Endodermal cell (in vitro differentiated cells): ENCODE results near the gene SLC26A6. TPM values are rescaled to one million over a fixed set of nuclear protein-coding genes. Genes with fewer than 3 reads are reported as not detected.

Experiments used
- DNase-seq: peaks from one replicate; pipeline ENCODE4 v3.0.0-alpha.2; 2017
- H3K27ac ChIP-seq: 2 replicates; pipeline ENCODE4 v1.5.1; 2013; ENCODE audit warnings: mild to moderate bottlenecking, low read depth, low read length, moderate library complexity
- H3K27me3 ChIP-seq: 2 replicates; pipeline ENCODE4 v1.6.1; 2013; ENCODE audit warnings: mild to moderate bottlenecking, low read length, moderate library complexity; ENCODE audit not compliant: insufficient read depth, control insufficient read depth, poor library complexity, severe bottlenecking
- H3K36me3 ChIP-seq: 2 replicates; pipeline ENCODE4 v1.7.0; 2013; ENCODE audit warnings: mild to moderate bottlenecking, low read length, moderate library complexity; ENCODE audit not compliant: control insufficient read depth, insufficient read depth
- H3K4me1 ChIP-seq: one replicate; pipeline ENCODE4 v1.7.0; 2013; ENCODE audit warnings: low read length; ENCODE audit not compliant: control insufficient read depth, insufficient read depth
- H3K4me3 ChIP-seq: 2 replicates; pipeline ENCODE4 v1.5.1; 2013; ENCODE audit warnings: mild to moderate bottlenecking, low read length, moderate library complexity
- H3K9ac ChIP-seq: 2 replicates; pipeline ENCODE4 v1.6.1; 2013; ENCODE audit warnings: mild to moderate bottlenecking, low read length, moderate library complexity; ENCODE audit not compliant: poor library complexity, severe bottlenecking; ENCODE audit errors: extremely low read depth
- H3K9me3 ChIP-seq: 2 replicates; pipeline ENCODE4 v1.6.1; 2013; ENCODE audit warnings: mild to moderate bottlenecking, low read length, moderate library complexity; ENCODE audit not compliant: control insufficient read depth
- H3K27ac Mint-ChIP-seq: 2 replicates; pipeline ENCODE4 v1.8.0; 2020; ENCODE audit warnings: mixed read lengths
- H3K27me3 Mint-ChIP-seq: 2 replicates; pipeline ENCODE4 v1.8.0; 2021; ENCODE audit warnings: mild to moderate bottlenecking, mixed read lengths; ENCODE audit not compliant: insufficient read depth
- H3K36me3 Mint-ChIP-seq: 2 replicates; pipeline ENCODE4 v1.8.0; 2020; ENCODE audit warnings: low read depth, mixed read lengths
- H3K4me1 Mint-ChIP-seq: 2 replicates; pipeline ENCODE4 v1.8.0; 2020; ENCODE audit warnings: mixed read lengths
- H3K4me3 Mint-ChIP-seq: 2 replicates; pipeline ENCODE4 v1.8.0; 2020; ENCODE audit warnings: mild to moderate bottlenecking, moderate library complexity, mixed read lengths
- H3K9me3 Mint-ChIP-seq: 2 replicates; pipeline ENCODE4 v1.8.0; 2020; ENCODE audit warnings: mild to moderate bottlenecking, mixed read lengths
- WGBS, 2 experiments: methylation state at CpG; one replicate each; pipeline versions ENCODE4 v1.1.5 to v1.1.7; 2013; ENCODE audit warnings: missing lambda C conversion rate in 2 of 2, mixed read lengths in 1 of 2; ENCODE audit not compliant: insufficient coverage in 1 of 2, insufficient read length in 1 of 2; 5-methylcytosine and 5-hydroxymethylcytosine counted together
- total RNA-seq, 2 donors: library from RNA; stranded (reverse); fragmentation: NEBNext Ultra II Directional in 1 of 2; extraction: Animal tissue kit (Norgen Biotek cat#: 25700) in 1 of 2; gene quantifications; 2 replicates in 1 of 2; 3 replicates in 1 of 2; pipeline ENCODE4 v1.2.1, GENCODE V29; 2021
- TF ChIP-seq, protein P1 (sequence below): fragments of 200-600 bp; sonication (generic); conservative IDR thresholded peaks from 2 replicates; pipeline ENCODE4 v1.5.0; 2021; ENCODE audit warnings: antibody characterized with exemption, mild to moderate bottlenecking

Gene SLC26A6
- total RNA-seq, 2 donors from 2014 or later, result 65.1 to 75.6 TPM

DNA sequence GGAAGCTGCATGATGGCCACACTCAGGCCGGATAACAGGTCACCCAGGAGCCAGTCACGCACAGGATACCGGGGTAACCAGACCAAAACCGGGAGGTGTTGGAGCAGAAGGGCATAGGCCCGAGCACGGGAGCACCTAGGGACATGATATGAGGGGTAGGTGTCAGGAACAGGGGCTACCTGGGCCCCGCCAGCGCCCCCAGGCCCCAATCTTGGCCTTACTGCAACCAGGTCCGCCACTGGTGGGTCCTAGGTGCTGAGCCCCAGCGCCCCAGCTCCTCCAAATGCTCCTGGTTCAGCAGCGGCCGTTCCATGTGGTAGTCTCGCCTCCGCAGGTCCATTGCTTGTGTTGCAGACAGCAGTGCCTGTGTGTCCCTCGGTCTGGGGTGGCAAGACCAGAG, 2.0 kb downstream of the SLC26A6 start:
- no peak overlapping the region for H3K4me3 ChIP-seq
- Mint-ChIP-seq H3K27ac (no peak overlapping the region), H3K36me3 (peaks cover 44% of the 10 kb centered on the region), H3K27me3 (no peaks in the 10 kb centered on the region), H3K9me3 (no peaks in the 10 kb centered on the region), H3K4me1 (peaks cover 21% of the 10 kb centered on the region), H3K4me3 (no peak overlapping the region)
- no peaks in the 10 kb centered on the region for H3K9me3 ChIP-seq
- no peaks in the 10 kb centered on the region for H3K27me3 ChIP-seq
- DNase-seq, result no peak
- no peak overlapping the region for H3K27ac ChIP-seq
- WGBS, 2 experiments, result 84 to 96% methylated on average over 5 to 15 of the region's 15 CpGs
- TF ChIP-seq, protein P1, sequence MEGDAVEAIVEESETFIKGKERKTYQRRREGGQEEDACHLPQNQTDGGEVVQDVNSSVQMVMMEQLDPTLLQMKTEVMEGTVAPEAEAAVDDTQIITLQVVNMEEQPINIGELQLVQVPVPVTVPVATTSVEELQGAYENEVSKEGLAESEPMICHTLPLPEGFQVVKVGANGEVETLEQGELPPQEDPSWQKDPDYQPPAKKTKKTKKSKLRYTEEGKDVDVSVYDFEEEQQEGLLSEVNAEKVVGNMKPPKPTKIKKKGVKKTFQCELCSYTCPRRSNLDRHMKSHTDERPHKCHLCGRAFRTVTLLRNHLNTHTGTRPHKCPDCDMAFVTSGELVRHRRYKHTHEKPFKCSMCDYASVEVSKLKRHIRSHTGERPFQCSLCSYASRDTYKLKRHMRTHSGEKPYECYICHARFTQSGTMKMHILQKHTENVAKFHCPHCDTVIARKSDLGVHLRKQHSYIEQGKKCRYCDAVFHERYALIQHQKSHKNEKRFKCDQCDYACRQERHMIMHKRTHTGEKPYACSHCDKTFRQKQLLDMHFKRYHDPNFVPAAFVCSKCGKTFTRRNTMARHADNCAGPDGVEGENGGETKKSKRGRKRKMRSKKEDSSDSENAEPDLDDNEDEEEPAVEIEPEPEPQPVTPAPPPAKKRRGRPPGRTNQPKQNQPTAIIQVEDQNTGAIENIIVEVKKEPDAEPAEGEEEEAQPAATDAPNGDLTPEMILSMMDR, result no peak
- H3K9ac ChIP-seq, result no peak overlapping the region
- peaks cover 37% of the 10 kb centered on the region for H3K36me3 ChIP-seq
- H3K4me1 ChIP-seq, result peaks cover 11% of the 10 kb centered on the region

DNA sequence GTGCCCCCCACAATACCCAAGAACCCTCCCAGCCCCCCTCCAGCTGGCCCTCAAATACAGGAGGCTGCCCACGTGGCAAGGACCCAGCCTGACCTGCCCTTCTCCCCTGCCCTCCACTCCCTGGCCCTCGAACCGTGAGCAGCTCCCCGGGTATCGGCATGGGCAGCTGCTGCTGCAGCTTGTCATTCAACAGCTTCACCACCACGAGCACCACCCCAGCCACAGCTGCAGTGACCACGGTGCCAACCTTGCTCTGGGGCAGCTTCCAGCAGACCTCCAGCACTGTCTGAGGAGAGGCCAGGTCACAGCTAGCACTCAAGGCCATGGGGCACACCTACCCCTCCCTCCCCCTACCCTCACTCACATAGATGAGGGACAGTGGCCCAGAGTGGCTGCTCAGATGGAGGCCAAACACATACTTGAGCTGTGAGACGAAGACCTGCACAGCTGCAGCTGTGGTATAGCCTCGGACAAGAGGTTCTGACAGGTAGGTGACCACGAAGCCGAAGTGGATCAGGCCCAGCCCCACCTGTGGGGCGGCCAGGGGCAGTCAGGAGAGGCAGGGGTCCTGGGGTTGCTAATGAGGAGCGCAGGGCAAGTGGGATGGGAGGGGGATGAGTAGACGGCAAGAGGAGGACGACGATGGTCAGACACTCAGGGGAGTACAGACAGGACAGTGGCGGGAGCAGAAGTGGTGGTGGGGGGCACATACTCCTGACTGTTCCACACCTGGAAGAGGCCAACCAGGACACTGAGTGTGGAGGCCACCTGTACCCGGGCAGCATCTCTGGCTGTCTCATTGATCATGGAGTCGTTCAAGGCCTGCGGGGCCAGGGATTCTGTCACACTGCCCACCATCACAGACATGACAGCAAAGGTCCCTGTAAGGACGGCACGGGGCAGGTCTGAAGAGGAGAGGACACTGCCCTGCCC, 3.5 kb downstream of the SLC26A6 start:
- Mint-ChIP-seq H3K4me1 (peaks cover 14% of the 10 kb centered on the region), H3K4me3 (no peak overlapping the region), H3K9me3 (no peaks in the 10 kb centered on the region), H3K27me3 (no peaks in the 10 kb centered on the region), H3K36me3 (peaks cover 54% of the 10 kb centered on the region), H3K27ac (no peak overlapping the region)
- DNase-seq, result no peak
- Histone ChIP-seq H3K4me1 (peaks cover 5% of the 10 kb centered on the region), H3K27ac (no peak overlapping the region), H3K27me3 (no peaks in the 10 kb centered on the region), H3K36me3 (peaks cover 41% of the 10 kb centered on the region), H3K4me3 (no peak overlapping the region), H3K9me3 (no peaks in the 10 kb centered on the region), H3K9ac (no peak overlapping the region)
- WGBS, 2 experiments, result 93 to 99% methylated on average over 17 to 22 of the region's 22 CpGs
- TF ChIP-seq, protein P1, result no peak

DNA sequence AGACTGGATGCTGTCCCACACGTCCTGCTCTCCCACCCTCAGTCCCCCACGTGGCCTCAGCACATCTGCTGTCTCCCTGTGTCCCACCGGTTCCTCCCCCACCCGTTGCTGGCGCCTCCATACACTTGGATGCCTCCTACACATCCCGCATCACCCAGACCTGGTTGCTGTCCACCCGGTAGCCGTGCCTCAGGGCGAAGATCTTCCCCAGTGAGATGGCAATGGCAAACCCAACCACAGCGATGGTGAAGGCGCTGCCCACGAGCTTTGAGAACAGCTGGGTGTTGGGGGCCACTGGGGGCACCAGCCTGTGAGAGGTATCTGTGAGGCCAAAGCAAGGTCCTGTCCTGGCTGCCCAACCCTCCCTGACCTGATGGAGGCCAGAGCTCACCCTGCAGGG, 4.4 kb downstream of the SLC26A6 start:
- H3K36me3 ChIP-seq, result peaks cover 44% of the 10 kb centered on the region
- whole genome bisulfite sequencing, 2 experiments, result 93 to 94% methylated on average over 3 to 12 of the region's 12 CpGs
- no peak overlapping the region for H3K9ac ChIP-seq
- no peaks in the 10 kb centered on the region for H3K27me3 ChIP-seq
- Mint-ChIP-seq H3K9me3 (no peaks in the 10 kb centered on the region), H3K4me3 (no peak overlapping the region), H3K27ac (no peak overlapping the region), H3K27me3 (no peaks in the 10 kb centered on the region), H3K4me1 (peaks cover 7% of the 10 kb centered on the region), H3K36me3 (peaks cover 64% of the 10 kb centered on the region)
- H3K4me3 ChIP-seq, result no peak overlapping the region
- TF ChIP-seq, protein P1, result no peak
- no peaks in the 10 kb centered on the region for H3K4me1 ChIP-seq
- no peak for DNase-seq
- H3K9me3 ChIP-seq, result no peaks in the 10 kb centered on the region
- no peak overlapping the region for H3K27ac ChIP-seq
